ENCODE measurements around the gene CCDC187.
A peak's percentile ranks its signal among the peaks of the same experiment; 100 is the strongest.
"Not testable (repeated sequence)": the region's sequence is repeated elsewhere in the genome, so short reads cannot be mapped to it uniquely, and the experiment has no call there.

Gene CCDC187

DNA sequence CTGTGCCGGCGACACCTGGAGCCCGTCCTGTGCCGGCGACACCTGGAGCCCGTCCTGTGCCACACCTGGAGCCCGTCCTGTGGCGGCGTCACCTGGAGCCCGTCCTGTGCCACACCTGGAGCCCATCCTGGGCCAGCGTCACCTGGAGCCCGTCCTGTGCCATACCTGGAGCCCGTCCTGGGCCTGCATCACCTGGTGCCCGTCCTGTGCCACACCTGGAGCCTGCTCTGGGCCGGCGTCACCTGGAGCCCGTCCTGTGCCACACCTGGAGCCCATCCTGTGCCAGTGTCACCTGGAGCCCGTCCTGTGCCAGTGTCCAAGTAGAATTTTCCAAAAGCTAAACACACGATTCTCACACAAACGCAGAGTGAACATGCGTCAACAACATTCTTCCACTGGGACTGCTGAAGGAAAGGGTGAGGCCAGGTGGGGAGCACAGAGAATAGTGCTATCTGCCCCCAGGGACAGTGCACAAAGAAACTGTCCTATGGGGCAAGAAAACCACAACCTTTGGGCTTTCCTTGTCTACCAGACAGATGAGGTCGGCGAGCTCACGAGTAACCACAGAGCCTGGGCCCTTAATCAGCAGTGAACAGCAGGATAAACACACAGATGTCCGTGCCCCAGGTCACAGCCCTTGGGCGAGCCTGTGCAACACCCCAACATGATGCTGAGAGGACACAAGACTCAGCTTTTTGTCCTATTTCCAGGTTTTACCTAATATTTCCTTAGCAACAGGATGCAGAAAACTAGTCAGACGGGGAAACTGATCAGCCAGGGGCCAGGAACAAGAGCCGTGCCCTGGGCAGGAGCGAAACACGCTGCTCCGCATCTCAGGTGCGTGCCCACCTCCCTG is 66.2 kb downstream of the CCDC187 start:
- no peak for DNase-seq

DNA sequence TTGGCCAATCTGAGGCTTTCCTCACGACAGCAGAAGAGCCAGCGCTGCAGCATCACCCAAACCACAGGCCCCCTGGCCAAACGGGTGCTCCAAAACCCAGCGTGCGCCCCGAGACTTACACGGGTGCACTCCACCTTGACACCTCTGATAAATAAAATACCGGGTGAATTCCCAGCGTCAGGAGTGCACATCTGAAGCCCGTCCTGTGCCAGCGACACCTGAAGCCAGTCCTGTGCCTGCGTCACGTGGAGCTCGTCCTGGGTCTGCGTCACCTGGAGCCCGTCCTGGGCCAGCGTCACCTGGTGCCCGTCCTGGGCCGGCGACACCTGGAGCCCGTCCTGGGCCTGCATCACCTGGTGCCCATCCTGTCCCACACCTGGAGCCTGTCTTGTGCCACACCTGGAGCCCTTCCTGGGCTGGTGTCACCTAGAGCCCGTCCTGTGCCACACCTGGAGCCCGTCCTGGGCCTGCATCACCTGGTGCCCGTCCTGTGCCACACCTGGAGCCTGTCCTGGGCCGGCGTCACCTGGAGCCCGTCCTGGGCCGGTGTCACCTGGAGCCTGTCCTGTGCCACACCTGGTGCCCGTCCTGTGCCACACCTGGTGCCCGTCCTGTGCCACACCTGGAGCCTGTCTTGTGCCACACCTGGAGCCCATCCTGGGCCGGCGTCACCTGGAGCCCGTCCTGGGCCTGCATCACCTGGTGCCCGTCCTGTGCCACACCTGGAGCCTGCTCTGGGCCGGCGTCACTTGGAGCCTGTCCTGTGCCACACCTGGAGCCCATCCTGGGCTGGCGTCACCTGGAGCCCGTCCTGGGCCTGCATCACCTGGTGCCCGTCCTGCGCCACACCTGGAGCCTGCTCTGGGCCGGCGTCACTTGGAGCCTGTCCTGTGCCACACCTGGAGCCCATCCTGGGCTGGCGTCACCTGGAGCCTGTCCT is 67.2 kb downstream of the CCDC187 start:
- not testable (repeated sequence) for DNase-seq

DNA sequence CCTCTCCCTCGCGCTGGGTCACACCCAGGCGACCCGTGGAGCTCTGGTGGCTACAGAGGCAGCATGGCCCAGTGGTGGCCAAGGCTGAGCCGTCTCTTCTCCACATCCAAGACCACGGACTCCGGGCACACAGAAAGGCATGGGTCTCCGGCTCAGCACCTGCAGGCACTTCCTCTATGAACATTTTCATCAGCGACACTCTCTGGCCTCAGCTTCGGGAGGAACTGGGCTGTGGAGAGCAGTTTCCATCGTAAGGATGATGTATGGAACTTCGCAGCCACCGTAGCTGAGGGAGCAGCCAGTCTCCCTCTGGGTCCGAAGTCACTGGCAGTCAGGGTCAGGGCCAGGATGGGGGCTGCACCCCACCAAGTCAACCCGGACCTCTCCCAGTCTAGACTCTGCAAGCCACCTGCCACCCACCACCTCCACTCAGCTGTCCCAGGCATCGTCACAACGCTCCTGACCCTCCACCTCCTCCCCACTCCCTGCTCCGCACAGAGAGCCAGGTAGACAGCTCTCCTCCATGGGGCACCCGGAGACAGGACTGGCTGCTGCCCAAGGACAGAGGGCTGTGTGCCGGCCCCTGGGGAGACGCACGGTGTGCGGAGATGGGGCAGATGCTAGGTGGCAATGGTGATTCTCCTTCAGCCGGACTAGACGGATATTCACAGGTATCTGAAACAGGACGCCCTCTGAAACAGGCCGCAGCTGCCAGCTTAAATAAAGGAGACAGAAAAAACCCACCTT is 68.0 kb downstream of the CCDC187 start:
- DNase-seq = no peak

DNA sequence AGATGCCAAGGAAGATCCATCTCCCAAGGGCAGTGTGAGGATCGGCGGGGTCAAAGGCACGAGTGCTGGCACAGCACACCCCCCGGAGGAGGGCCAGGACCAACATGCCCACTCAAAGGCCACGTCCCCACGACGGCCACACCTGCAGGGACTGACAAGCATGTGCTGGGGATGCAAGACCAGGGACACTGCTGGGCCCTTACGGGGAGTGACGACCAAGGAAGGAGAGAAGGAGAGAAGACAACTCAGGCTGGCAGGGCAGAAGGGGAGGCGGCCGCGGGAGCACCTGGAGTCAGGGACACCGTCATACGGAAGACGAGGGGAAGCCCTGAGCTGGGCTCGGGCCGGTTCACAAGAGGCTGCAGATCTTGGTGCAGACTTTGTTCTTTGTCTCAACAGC is 68.7 kb downstream of the CCDC187 start:
- no peak for DNase-seq

DNA sequence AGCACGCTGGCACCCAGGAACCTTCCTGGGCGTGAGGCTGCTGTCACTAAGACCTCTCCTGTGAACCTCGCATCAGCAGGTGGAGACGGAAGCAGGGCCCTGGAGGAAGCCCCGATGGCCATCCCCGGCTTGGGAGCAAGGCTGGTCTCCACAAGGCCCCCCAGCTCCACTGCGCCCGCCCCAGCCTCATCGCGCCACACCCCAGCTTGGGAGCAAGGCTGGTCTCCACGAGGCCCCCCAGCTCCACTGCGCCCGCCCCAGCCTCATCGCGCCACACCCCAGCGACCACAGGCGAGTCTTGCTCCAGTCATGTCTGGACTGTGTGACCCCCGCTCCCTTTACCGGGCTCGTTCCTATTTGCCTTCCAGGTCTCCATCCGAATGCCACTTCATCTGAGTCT is 69.3 kb downstream of the CCDC187 start:
- DNase-seq = no peak

DNA sequence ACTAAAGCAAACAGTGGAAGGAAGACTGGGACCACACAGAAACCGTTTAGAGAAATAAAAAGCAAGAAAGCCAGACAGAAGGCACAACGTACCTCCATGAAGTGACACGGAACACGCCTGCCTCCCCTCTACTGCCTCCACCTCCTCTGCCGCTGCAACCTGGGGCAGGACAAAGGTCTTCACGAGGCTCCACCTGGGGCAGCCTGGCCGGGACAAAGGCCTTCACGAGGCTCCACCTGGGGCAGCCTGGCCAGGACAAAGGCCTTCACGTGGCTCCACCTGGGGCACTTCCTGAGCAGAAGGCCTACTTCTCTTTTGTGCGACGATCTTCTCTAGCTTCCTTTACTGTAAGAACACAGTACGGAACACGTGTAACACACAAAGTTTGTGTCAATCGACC is 70.0 kb downstream of the CCDC187 start:
- no peak for DNase-seq

DNA sequence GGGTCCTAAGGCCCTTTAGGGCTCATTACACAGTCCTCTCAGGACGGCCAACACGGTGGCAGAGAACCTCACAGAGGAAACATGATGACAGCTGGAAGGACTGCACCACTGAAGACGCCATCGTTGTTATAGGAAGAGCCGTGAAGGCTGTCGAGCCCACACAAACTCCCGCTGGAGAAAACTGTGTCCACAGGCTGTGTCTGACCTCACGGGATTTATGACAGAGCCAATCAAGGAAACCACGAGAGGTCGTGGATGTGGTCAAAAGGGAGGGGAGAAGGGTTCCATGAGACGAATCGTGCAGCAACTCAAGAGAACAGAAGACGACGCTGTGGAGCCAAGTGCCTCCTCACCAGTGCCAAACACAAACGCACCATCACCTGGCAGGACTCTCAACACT is 70.5 kb downstream of the CCDC187 start:
- DNase-seq = no peak

DNA sequence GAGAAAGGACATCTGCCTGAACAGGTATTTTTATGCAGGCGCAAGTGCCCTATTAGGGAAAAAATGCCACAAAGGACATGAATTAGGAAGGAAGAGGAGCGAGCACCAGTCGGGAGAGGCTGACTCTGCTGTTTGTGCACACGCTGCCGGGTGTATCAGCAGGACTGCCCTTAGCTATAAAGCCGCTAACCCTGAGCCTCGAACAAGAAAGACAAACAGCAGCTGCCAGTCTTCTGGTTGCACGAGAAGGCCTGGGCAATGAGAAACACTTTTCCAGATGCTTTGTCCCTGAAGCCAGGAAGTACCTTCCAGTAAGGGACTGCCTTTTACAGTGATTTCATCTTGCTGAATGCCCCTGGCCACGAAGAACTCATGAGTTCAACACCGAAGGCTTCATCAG is 70.9 kb downstream of the CCDC187 start:
- no peak for DNase-seq

DNA sequence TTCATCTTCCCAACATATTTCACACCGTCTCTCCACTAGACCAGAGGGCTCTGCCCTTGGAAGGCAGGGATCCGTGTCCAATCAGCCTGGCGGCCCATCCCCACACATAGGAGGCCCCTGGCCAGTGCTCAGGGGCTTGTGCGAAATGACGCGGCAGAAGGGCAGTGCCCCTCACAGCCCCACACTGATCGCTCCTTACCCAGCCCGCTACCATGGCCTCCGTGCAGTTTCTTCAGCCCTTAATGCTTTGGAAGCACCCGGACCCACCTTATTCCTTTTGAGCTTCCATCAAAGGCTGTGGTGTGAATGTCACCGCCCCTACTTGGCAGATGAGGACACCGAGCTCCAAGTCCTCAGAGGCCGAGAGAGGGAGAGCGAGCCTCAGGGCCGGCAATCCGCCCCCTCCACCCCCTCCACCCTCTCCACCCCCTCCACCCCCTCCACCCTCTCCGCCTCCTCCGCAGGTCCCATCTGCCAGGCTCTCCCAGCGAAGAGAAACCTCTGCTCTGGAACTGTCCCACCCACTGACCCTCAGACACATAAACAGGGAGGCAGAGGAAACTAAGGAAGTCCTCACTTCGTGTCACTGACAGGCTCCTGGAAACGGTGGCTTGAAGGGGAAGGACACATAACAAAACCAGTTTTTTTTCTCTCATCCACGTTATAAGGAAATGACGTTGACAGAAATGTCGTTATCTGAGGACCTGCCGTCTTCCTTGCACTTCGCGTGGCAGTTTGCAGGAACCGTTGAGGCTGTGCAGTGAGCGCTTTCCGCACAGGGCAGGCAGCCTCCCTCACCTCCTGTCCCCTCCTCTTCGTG is 72.2 kb downstream of the CCDC187 start:
- no peak for DNase-seq

DNA sequence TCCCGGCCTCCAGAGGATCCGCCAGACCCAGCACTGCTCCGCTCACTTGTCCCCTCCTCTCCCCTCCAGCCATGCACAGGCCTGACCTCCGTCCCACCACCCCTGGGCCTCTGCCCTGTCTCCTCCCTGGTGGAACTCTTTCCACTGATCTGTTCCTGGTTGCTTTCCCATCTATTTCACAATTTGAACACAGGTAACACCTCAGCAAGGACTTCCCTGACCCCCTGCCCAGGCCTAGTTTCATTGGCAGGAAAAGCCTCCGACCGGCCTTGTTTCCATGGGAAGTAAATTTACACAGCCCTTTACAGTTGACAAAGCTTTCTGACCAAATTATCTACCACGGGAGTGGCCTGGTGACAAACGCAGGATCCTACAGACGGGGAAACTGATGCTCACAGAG is 73.1 kb downstream of the CCDC187 start:
- DNase-seq = no peak

DNA sequence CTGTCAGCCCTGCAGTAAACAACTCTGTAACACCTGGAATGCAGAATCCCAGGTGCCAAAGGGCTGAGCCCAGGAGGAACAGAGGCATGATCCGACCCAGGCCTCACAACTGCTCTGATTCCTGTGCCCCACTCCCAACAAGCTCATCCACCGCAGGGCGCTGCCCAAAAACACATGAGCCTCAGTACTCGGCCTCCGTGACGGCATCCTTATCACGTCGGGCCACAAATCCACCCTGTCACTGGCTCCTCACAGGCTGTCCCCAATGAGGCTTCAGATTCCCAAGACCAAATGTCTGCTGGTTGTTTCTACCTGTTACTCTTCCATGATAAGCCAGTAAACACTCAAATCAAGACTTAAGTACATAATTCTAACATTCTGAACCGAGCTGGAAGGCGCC is 73.5 kb downstream of the CCDC187 start:
- no peak for DNase-seq

DNA sequence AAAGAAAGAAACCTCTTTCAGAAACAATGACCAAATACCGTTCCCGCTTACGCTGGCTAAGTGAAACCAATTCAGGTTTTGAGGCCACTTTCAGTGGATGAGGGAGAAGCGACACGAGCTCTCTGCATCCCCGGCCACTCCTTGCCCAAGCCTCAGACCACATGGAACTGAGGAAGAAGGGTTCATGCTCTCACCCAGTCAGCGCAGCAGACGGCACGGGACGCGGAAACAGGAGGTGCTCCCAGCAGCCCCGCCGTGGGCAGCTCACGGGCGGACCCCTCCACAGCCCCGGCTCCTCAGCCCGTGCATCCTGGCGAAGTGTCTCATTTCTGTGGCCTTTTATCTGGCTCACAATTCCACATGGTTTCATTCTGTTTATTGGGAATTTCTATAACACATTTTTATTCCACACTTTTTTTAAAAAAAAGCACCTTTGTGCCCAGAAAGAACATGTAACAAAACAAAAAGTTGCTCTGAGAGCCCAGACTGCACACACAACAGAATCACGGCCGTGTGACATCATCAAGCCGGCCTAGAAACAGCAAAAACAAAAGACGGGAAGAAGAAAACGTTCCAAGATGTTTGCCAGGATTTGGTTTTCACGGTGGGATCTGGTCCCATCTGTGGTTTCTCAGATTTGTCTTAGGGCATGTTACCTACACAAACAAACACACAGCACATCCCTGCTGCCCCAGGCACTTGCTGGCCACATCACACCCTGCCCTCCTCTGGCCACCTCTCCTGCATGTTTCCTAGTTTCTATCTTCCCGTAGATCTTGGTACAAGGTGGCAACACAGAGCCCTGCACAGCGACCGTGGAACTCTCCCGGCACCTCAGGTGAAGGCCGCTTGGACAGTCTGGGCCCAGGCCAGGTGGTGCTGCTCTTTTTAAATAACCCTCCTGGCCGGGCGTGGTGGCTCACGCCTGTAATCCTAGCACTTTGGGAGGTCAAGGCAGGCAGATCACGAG is 74.5 kb downstream of the CCDC187 start:
- no peak for DNase-seq

DNA sequence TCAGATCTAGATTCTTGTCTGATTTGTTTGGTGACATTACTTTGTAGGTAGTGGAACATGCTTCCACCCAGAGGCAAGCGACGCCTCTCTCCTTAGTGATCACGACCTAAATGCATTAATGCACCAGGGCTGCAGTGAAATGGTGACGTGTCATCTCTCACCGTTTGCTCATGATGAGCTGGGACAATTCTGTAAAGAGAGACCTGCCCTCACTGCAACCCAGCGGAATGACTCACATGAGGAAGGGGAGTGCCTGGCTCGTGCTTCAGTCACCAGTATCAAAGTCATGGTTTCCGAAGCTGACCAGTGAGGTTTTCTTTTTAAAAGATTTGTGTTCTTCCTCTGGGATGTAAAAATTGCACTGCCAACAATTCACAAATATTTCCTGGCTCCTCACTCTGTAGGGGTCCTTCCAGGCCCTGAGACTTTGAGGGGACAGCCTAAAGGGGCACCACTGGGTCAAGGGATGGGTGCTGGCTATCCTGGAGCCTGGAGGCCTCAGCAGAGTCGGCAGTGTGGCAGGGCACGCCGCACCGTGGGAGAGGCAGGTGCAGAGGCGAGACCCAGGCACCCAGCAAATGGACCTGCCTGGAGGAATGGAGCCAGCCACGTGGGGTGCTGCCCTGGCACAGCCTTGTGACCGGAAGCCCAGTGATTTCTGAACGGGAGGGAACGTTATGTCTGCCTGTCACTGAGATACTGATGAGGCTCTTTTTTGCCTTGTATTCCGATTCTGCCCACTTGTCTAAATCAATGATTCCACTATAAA is 75.6 kb downstream of the CCDC187 start:
- DNase-seq = no peak

DNA sequence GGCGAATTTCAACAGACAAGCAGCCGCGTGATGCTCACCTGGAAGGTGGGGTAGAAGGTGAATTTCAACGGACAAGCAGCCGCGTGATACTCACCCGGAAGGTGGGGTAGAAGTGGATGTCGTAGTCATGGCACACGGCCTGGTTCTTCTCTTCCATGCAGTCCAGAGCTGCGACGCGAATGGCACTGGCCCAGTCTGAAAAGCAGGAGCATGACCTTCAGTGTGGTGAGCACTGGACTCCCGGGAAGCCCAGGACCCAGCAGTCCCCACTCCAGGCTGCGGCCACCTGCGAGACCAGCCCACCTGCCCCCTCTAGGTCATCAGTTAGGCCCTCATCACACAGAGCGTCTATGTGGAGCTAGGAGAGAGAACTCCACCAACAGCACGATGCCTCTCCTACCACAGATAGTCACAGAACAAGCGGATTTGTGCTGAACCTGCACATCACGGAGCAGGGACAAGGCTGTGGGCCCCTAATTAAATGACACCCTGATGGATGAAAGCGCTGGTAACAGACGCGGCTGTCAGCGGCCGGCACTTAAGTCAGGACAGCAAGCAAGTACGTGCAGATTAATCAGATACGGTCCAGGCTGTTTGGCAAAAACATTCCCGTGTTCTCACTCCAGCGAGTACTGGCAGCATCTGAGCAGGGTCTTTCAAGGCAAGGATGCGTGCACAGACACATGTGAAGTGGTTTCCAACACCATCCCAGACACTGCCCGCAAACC is 77.0 kb downstream of the CCDC187 start:
- no peak for DNase-seq

DNA sequence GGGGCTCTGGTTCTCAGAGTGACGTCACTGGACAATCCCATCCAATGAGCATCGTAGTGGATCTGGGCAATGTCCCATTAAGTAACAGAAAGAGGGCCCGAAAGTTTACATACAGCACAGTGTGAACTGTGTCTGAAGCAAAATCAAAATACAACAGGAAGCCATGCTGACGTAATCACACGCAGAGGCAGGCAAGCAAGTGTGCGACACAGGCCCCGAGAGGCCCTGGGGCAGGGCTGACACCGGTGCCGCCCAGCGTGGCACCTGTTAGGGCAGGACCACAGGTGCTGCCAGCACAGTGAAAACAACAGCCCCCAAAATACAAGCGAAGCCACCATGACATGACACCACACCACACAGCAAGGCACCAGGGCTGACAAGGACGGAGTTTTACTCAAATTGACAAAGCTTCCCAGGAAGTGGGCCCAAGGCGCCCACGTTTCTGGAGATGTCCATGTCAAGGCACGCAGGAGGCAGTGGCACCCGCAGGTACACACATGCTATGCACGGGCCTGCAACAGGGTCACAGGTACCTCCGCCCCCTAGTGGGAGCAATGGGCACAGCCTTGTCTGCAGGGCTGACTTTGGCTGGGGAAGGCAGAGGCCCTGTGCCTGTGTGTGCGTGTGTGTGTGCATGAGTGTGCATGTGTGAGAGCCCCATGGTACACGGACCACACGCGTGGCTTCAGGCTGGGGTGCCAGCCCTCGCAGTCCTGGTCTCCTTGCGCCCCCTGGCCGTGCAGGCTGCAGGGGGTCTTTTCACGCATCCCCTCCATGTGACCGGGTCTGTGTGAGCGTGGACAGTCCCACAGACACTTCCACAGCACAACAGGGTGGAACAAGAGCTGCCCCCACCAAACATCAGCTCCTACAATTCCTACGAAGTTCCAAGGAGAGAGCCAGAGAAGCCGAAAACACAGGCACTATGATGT is 77.9 kb downstream of the CCDC187 start:
- DNase-seq = peak in 1 of 2 experiments; percentile 14

DNA sequence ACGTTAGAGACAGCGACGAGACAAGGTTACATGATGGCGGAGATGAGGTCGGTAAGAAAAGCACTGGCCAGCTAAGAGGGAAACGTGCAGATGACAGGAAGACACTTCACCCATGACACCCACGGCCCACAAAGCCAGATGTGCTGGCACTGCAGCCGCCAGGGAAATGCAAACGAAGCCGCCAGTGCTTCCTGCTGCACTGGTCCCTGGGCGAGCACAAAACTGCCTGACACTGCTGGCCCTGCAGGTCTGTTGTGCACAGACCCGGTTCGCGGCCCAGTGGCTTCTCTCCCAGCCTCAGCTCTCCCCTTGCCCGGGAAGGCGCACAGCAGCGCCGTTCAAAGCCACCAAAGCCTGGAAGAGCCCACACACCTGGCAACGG is 78.5 kb downstream of the CCDC187 start:
- no peak for DNase-seq

DNA sequence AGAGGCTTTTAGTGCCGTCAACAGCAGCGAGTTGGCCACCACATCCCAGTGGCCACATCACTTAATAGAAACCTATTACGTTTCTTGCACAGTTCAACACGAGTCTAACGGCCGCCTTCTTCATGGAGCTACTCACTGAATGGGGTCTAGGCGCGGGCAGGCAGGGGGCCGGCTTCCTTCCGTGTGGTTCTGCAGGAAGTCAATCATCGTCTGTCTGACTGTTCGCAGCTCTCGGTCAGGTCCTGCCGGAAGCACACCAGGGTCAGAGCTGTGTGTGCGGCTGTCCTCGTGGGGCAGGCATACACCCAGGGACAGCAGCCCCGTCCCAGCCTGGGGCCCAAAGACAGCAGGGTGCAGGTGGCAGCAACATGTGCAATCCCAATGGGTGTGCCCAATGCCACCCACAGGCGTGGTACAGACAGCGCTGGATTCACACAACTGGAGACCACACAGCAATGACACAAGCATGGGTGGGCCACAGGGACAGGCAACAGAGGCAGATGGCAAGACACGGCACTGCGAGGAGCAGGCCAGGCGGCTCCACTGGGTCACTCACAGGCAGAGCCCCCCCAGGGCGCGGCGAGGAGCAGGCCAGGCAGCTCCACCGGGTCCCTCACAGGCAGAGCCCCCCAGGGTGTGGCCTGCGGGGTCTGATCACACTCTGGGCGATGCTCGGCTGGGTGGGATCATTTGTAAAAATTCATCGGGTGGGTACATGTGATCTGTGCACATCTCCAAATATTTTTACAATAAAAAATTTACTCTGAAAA is 79.8 kb downstream of the CCDC187 start:
- DNase-seq = no peak

DNA sequence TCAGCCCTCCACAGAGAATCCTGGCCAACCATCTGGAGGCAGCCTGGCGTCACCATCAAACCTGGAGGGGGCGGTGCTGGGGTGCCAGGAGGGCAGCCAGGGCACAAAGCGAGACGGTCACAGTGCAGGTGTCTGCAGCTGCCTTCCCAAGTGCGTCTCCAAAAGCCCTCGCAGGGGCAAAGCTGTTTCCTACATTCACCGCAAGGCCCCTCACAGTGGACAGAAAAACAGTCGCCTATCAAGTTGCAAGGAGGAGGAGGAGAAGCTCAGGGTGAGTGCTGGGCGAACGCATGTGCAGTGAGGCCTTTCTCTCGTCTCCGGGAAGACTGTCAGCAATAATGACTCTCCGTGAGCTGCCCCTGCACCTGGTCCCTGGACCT is 81.0 kb downstream of the CCDC187 start:
- no peak for DNase-seq
